Fibroblast of skin of right quadriceps (primary cell): ENCODE results near the gene TMEM154.
A peak's percentile ranks its signal among the peaks of the same experiment; 100 is the strongest.

ENCODE experiments used
- DNase-seq: peaks from one replicate; pipeline ENCODE4 v3.0.0-alpha.2; 2013

The TMEM154 gene

DNA sequence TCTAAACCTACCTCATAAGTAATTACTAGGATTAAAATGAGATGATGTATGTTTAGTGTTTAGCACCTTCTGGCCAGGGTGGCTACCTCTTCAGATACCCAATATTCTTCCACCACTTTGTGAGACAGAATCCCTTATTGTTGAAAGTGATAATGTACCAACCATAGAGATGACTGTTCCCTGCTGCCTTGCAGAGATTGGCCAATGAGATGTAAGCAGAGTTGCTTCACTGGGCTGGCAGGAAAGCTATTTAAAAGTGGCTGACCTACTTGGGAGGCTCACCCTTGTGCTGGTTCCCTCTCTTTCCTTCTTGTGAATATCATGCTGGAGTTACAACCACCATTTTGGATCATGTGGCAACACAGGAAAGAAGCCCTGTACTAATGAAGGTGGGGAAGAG, 58.9 kb downstream of the TMEM154 start:
- no peak for DNase-seq

DNA sequence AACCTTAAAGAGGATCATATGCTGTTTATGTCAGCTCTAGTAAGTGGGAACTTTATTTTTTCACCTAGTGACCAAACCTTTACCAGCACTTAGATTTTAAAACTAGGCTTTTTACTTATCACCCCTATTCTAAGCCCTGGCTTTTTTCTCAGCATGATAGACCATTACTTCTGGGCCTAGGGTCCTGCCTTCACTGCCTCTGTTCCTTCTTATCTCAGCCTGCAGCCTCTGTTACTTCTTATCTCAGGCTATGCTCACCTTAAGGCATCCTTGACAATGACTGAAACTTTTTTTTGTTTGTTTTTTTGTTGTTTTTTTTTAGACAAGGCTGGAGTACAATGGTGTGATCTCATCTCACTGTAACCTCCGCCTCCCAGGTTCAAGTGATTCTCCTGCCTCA, 59.6 kb downstream of the TMEM154 start:
- no peak for DNase-seq

DNA sequence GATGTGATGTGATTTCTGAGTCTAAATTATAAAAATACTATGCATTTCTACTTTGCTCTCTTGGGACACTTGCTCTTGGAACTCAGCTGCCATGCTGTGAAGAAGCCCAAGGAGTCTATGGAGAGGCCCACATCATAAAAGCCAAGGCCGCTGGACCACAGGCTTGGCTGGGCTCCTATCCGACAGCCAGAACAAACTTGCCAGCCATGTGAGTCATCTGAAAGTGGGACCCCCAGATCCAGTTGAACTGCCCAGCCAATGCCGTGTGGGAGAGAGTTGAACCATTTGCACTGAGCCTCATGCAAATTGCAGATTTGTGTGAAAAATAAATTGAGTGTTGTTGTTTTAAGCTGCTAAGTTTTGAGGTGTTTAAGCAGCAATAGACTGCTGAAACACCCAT, 60.2 kb downstream of the TMEM154 start:
- DNase-seq: no peak

DNA sequence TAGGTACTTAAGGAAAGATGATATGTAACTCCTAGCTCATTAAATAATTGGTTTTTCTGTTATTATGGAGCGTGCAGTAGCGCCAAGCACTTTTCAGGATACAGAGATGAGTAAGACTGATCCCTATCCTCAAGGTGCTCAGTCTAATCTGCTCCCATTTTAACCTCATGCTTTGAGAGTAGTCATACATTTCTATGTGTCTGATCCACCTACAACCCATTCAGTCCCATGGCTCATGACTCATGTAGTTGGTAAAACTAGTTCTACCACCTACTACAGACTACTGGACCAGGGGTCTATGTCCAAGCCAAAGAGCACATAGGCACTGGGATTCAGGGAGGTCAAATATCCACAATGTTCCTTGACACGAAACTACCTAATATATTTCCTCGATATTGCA, 60.8 kb downstream of the TMEM154 start:
- no peak for DNase-seq

DNA sequence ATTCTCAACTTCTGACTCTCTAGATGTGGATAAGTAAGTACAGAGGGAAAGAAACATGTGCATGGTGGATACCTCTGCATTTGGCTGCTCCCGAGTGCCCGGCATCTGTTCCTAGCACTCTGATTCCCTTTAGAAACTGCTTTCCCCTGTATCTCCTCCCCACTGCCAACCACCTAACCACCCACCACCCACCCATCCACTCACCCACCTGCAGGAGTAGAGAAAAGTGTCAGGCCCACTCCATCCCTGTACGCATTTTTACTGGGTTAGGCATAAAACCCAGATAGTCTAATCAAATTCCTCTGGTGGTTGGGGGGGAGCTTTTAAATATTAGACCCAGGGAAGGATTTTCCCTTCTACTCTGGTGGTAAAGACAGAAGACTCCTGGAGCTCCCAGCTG, 63.0 kb downstream of the TMEM154 start:
- no peak for DNase-seq

DNA sequence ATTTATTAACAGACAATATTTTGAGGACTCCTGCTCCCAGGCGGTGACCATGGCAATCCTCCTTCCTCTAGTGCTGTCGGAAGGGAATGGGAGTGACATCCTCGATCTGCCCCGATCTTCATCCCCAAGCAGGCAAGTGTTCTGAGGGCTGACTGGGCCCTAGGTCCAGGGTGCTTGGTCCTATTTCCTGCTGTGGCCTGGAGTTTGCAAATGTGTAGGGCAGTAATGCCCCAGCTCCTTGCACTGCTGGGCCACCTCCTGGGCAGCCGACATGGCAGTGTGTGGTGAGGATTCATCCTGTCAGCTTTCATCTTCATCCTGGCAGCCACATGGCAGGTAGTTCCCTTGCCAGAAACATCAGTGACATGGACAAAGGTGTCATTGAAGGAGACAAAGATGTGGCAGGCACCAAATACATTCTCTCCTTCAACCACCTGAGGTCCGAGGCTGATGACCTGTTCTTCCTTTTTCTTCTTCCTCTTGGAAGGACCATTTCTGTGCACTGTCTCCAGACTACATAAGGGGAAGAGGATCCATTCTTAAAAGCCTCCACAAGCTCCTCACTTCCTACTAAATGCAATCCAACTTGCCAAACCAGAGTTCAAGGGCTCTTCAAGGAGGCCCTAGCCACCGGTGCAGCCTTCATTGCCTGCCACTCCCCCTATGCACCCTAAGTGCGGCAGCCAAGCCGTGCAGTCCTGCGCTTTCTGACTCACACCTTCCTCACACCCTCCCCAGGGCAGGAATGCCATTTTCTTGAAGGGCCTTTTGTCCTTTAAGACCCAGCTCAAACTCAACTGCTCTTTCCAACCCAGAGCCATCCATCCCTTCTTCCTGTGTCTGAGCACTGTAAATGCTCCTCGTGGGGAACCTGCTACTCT, 65.7 kb downstream of the TMEM154 start:
- DNase-seq: no peak

DNA sequence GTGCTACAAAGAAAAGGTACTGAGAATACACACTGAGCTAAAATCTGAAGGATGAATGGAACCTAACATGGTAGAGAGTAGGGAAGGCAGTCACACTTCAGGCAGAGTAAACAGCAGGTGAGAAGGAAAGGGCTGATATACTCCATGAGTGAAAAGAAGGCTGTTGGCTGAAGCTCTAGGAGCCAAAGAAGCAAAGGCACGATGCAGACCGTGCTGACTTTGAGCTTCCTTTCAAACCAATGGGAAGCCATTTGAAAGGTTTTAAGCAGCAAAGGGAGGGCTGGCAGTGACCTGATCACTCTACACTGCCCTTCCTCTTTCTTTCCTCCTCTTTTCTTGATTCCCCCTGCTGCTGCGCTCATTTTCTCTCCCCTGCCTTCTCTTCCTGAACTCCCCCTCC, 66.4 kb downstream of the TMEM154 start:
- no peak for DNase-seq

DNA sequence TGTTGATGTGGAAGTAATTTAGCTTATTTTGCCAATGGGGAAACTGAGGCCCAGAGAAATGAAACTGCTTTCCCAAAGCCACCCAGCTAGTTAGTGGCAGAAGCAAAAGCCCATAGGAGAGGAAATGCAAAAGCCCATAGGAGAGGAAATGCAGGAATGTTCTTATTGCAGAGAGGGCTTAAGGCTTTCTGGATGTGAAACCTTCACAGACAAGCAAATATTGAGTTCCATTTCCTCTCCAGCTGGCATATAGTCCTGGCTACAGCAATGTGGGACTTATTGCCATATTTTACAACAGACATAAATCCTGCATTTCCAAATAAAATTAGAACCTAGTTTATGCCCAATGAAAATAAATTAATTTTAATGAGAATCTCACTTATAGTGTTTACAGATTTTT, 69.7 kb downstream of the TMEM154 start:
- DNase-seq: no peak

DNA sequence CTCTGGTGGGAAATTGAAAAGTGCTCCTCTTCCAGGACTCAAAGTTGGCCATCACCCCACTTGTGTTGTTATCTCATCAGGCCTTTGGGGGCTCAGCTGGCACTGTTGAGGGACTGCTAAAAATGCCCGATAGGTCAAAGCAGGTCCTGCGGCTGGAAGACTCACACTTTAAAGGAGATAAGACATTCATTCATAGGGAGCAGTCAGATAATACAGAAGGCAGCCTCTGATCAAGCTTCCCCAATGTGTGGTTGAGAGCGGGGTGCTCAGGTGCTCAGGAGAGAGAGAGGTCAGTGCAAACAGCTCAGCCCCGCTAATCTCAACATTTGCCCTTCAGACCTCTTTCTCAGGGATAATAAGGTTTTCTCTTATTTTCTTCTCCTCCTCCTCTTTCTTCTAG, 70.3 kb downstream of the TMEM154 start:
- DNase-seq: no peak

DNA sequence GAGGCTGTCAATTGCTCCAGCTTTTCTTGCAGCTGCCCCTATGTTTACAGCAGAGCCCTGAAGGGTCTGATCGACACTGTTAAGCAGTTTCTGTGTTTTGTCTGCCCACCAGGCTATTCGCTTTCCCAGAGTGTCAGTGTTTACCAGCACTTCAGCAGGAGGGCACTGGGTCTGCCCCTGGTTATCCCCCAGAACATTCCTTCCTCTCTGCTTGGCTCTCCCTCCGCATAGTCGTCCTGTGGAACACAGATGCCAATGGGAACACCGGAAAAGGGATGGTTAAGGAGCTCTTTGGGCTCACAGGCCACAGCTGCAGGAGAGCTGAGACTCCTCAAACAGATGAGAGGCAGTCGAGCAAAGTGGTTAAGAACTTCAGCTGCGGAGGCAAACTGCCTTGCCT, 72.6 kb downstream of the TMEM154 start:
- no peak for DNase-seq

DNA sequence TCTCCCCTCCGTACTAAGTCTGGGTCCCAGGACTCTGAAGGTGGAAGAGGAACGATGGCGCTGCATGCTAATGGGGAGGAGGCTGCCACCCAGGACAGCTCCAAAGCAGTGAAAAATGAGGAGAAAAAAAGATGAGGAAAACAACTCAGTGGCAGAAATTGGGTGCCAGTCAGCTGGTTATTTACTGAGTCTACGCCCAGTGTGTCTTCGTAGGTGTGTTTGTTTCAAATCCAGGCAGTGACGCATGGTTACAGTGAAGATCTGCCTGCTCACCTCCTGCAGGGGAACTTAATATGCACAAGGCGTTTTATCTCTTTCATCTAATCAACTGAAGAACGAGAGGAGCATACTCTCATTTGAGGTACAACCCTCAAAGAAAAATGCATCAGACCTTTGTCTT, 73.0 kb downstream of the TMEM154 start:
- no peak for DNase-seq

DNA sequence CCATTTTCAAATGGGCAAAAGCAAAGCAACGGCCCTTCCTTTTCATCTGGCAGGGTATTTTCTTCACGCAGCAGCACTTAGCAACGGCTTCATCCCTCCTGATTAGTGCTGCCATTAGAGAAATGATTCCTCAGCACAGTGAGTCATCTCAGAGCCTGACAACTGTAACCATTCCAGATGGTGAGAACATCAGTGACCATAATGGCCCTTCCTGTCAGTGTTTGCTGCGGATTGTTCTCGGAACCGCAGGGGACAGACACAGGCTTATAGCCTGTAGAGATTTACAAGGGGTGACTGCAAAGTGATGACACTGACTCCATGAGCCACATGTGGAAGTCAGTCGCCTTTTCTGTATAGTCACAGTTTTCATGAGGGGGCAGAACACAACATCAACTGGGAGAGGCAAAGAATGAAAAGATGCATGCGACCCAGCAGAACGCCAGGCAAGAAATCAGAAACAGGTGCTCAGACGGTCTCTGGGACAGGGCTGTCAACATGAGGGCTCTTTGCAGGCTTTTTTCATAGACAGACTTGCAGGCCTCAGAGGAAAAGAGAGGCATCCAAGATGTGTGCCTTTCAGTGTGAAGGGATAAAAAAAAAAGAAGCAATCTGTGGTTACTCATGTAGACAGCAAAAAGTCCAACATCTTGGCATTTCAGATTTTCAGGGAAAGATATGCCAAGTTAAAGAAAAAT, 74.0 kb downstream of the TMEM154 start:
- peak; percentile 85 for DNase-seq

DNA sequence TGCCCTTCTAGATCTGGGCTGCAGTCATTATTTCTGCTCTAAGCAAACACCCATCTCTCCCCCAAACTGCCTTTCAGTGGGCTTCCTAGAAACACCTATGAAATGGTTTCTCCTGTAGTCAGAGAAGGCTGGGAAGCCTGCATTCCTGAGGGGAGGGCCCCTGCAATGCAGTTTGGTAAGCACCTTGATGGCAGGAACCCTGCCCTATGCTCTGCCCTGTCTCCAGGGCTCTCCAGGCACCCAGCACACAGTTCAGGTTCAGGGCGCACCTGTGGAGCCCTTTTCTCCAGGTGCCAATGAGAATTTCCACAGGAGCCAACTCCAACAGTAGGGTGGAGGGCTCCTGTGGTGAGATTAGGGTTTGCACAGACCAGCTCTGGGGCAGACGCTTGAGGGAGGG, 74.8 kb downstream of the TMEM154 start:
- DNase-seq: no peak

DNA sequence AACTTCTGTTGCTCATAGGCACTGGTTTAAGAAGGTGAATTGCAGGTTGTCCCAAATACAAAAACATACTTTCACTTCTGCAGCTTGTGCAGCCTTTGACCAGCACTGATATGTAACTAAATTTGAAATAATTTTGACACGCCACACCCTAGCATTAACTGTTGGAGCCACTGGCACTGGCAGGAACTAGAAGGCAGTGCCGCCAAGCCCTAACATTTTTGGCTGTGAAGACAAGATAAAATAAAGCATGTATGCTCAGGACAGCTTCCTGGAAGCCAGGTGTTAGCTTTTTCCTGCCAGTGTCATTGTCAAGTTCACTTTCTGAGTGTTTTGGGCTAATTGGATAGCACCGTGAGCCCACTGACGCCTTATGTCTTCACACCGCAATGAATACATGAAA, 78.6 kb downstream of the TMEM154 start:
- no peak for DNase-seq

DNA sequence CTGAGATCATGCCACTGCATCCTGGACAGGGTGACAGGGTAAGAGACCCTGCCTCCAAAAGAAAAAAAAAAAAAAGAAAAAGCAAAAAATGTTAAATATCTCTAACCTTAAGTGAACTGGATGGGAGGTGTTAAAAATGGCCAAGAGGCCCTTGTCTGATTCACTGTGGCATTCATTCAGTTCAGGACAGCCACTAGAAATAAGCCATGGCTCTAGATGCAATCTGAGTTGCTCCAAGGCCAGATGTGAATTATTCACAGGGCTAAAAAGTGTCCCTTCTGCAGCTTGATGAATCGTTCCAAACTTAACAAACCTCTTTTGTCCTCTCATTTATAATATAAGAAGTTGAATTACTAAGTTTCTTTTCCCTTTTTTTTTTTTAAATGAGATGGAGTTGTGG, 80.2 kb downstream of the TMEM154 start:
- no peak for DNase-seq

DNA sequence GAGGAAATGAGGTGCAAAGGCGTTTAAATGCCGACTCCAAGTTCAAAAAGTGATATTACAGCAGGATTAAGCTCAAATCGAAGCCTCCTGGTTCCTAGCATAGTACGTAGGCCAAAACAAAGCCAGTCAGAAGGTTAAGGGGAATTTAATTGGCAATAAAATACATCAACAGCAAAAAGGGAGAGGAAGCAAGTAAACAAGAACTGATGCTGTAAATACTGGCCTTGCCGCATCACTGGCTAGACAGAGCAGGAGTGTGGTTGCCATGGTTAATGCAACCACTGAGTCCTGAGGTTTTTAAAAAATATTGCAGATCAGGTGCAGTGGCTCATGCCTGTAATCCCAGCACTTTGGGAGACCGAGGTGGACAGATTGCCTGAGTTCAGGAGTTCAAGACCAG, 80.7 kb downstream of the TMEM154 start:
- DNase-seq: no peak

DNA sequence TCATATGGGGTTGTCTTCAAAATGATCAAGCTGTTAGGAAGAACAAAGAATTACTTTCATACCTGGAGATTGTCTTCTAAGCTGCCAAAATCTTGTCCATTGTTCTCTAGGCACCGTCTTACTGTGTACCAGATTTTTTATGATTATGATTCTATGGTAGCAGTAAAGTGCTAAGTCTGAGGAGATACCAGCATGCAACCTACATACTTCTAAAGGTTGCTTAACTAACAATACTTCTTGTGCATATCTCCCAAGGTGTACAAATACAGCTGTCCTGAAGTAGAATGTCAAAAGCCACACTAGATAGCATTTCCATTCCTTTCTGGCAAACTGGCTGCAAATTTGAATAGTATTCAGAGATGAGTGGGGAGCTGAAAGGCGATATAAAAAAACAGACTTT, 81.3 kb downstream of the TMEM154 start:
- no peak for DNase-seq

DNA sequence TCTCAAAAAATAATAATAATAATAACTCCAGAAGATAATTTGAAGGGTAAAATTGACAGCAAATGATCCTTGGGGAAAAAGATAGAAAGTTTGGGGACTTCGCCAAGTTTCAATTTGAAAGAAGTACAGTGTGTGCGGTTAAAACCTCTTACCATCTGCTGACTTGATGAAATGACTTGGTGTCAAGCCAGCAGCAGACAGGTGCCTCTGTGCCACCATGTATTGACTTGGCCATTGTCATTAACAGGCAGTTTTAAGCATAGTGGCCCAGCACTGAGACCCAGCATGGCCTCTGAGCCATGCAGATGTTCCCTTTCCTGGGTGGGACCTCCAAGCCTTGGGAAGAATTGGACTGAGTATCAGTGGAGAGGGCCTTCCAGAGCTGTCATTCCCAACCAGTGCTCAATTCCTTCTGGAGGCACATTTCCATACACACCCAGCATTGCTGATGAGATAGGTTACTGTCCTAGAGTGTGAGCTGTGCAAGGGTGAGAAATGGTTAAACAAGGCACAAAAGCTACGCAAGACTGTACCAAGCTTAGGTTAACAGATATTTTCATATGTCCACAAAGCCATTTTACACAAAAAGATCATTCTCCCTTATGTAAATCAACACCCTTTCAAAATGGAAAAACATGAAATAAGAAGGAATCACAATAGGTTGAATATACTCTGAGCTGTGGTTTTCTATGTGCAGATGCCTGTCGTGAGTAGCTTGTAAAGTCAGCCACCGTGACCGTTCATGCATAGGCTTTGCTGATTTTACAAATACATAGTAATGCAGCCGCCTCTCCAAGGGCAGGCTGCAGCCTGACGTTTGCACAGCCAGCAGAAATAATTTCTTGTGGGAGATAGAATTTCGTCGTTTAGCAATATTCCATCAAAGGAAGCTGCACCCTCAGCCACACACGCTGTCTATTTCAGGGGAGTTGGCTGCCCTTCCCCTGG, 84.5 kb downstream of the TMEM154 start:
- DNase-seq: no peak

DNA sequence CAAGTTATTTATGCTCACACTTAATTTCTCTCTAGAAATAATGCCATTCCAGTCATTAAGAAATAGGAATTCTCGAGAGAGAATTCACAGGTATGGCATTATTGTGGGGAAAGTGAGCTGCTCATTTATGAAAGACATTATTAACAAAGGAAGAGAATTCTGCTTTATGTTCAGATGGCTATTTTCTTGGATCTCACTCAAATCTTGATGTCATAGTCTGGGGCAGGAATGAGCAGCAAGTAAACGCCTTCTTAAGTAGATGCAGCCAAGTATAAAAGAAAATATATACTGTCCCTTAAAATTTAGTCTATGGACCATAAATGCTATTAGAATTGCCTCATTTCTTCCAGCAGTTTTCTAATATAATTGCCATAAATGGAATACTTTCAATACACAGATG, 85.7 kb downstream of the TMEM154 start:
- DNase-seq: no peak

DNA sequence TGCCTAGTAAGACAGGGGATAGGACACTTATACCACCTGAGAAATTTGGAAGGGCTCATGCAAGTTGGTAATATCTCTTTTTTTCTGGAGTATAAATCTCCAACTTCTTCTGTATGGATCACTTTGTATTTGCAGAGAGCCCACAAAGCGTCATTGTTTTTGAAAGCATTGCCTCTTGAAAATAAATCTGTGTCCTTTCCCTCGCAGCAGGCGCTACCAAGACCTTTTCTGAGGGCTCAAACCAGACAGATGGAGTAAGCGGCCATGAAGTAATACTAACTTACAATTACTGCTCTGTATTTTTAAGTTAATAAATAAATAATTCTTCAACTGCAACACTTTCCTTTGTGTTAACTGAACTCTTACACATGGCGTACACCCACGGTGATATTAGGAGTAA, 87.9 kb downstream of the TMEM154 start:
- DNase-seq: no peak

DNA sequence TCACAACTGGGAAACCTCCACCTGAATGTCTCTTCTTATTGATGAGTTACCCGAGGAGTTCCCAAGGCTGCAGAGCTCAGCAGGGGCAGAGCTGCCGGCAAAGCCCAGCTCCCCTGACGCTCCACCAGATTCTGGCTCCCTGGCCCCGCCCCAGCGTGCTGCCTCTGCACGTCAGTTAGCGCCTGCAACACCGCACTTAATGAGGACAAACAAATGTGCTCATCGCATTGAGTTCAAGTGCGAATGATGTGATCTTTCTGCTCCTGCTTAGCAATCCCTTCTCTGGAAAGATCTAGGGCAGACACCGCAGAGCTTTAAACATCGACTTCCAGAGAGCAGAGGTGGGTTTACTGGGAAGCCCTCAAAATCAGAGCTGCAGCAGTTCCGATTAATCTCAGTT, 88.4 kb downstream of the TMEM154 start:
- DNase-seq: peak; percentile 57

DNA sequence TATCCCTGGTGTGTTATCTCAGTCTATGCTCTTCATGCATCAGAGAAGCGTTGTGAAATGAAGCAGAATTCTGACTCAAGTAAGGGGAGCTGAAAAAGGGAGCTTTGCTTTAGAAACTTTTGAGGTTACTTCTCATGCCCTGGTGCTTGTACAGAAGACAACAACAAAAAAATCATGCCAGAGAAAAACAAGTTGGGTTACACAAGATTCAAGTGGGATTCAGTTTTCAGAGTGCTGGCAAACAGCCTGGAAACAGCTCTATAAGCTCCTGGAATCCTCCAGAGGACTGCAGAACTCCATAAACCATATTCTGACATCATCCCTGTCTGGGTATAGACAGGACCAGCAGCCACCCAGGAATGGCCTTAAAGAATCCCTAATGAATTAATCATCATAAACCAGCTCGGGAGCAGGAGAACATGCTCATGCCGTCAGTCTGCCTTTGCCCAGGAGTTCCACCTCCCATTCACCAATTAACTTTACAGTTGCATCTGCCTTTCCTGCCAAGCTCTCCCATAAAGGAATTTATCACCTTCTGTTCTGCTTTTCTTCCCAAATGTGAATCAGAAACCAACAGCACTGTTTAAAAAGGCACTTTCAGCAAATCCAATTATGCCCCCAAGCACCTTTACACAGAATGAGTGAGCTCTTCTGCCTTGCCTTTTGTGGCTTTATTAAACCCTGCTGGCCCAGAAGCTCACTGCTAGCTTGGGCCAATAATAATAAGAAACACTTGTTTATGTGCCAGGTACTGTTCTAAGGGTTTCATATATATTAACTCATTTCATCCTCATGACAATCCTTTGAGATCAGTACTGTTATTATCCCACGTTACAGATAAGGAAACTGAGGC, 89.4 kb downstream of the TMEM154 start:
- DNase-seq: peak; percentile 99
